Measurements from ENCODE around the gene PRKAG2. TPM values are rescaled to one million over a fixed set of nuclear protein-coding genes. Genes with fewer than 3 reads are reported as not detected.

Gene PRKAG2
- total RNA-seq, 4 donors from 2014 or later, result 25.1 to 57.8 (median 46.7) TPM

GRCh38 chr7:151754688-151755130, 122.2 kb downstream of the PRKAG2 start:
- Histone ChIP-seq H3K9me3 (no peaks in the 10 kb centered on the region), H3K27ac (peak overlapping the region; percentile 70 to 83 (median 76)), H3K27me3 (no peaks in the 10 kb centered on the region), H3K36me3 (no peaks in the 10 kb centered on the region), H3K4me1 (peaks cover 20 to 47% (median 24%) of the 10 kb centered on the region in 4 donors), H3K4me3 (no peak overlapping the region)
- no peak for DNase-seq
- in situ Hi-C loops (cut with MboI; ENCODE audit: low pct_ligation_motif_present in 1 of 4, low pct_unique_long_range_greater_than_20kb in 1 of 4, low sequenced_read_pairs in 3 of 4) (loop anchor here in 3 of 4 donors (25.0 kb wide), 1 partner anchor 392 kb away; no protein-coding TSS in a partner anchor), intact Hi-C loops (cut with DNase I; ENCODE audit: low total_unique reads) (no loop called here)
- 84% methylated on average over 17 of the region's 17 CpGs; no CpG with 5 or more reads in 1 of the 2 donors for WGBS, 2 donors (ENCODE audit: low coverage in 1 of 2)
- no peak for TF ChIP-seq POLR2AphosphoS5 (IDR thresholded peaks at IDR 0.05)
- TF ChIP-seq, protein P1, sequence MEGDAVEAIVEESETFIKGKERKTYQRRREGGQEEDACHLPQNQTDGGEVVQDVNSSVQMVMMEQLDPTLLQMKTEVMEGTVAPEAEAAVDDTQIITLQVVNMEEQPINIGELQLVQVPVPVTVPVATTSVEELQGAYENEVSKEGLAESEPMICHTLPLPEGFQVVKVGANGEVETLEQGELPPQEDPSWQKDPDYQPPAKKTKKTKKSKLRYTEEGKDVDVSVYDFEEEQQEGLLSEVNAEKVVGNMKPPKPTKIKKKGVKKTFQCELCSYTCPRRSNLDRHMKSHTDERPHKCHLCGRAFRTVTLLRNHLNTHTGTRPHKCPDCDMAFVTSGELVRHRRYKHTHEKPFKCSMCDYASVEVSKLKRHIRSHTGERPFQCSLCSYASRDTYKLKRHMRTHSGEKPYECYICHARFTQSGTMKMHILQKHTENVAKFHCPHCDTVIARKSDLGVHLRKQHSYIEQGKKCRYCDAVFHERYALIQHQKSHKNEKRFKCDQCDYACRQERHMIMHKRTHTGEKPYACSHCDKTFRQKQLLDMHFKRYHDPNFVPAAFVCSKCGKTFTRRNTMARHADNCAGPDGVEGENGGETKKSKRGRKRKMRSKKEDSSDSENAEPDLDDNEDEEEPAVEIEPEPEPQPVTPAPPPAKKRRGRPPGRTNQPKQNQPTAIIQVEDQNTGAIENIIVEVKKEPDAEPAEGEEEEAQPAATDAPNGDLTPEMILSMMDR (IDR thresholded peaks at IDR 0.05), result no peak
- TF ChIP-seq EP300 (IDR thresholded peaks at IDR 0.05; ENCODE audit: low read depth), result no peak
- TF ChIP-seq POLR2A (IDR thresholded peaks at IDR 0.05), result no peak

DNA sequence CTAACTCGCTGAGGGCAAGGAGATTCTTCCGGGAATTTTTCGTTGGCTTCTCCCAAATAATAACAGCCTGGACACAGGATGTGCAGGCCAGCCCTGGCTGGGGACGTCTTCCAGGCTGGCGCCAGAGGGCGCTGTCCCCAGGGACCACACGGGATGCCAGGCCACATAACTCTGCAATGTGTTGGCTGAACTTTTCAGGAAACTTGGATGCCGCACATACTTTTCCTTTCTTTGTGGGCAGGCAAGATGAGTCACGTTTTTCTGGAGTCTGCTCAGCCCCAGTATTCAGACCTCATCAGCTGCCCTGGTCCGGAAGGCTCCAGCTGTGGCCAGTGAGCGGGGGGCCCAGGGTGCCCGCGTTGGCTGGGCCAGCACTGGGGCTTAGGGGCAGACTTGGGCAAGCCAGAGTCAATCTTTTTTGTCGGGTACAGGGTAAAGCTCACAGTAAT, 122.7 kb downstream of the PRKAG2 start:
- Histone ChIP-seq H3K27ac (peak overlapping the region; percentile 70 to 83 (median 76)), H3K4me1 (peaks cover 20 to 47% (median 24%) of the 10 kb centered on the region in 4 donors), H3K36me3 (no peaks in the 10 kb centered on the region), H3K9me3 (no peaks in the 10 kb centered on the region), H3K27me3 (no peaks in the 10 kb centered on the region), H3K4me3 (no peak overlapping the region)
- DNase-seq, result peak; percentile 74
- TF ChIP-seq, protein P1 (IDR thresholded peaks at IDR 0.05), result peak; percentile 82 to 87 (median 84)
- TF ChIP-seq POLR2A (IDR thresholded peaks at IDR 0.05), result no peak
- TF ChIP-seq POLR2AphosphoS5 (IDR thresholded peaks at IDR 0.05), result peak; percentile 79 to 91 (median 87)
- in situ Hi-C loops (cut with MboI; ENCODE audit: low pct_ligation_motif_present in 1 of 4, low pct_unique_long_range_greater_than_20kb in 1 of 4, low sequenced_read_pairs in 3 of 4) (loop anchor here in 3 of 4 donors (25.0 kb wide), 1 partner anchor 392 kb away; no protein-coding TSS in a partner anchor), intact Hi-C loops (cut with DNase I; ENCODE audit: low total_unique reads) (no loop called here)
- WGBS, 2 donors (ENCODE audit: low coverage in 1 of 2), result 29% methylated on average over 13 of the region's 14 CpGs; no CpG with 5 or more reads in 1 of the 2 donors

DNA sequence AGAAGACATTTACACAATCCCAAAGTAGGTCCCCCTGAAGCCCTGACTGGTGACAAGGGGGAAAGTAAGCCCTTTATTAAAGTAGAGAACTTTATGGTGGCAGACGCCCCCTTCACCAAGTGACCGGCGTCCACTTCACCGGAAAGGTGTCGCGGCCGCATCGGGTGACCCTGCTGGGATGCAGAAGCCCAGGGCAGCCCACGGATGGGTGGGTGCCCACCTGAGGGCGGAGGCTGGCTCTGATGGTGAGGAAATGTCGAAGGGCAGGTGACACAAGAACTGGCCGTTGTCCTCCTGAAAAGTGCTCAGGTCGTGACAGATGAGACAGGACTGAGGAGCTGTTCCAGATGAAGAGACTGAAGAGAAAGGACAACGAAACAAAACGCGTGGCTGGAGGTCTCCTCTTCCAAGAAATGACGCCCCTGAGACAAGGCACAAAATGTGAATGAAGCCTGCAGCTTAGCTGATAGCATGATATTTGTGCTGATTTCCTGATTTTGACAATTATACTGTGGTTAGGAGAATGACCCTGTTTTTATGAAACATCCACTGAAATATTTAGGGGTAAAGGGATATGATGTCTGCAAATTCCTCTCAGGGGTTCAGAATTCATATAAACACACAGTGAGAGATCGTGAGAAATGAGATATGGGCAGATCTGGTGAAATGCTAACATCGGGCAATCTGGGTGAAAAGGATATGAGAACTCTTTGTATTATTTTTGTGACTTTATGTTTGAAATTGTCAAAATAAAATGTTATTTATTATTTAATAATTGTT, 123.9 kb downstream of the PRKAG2 start:
- peak overlapping the region; percentile 67 to 83 (median 76) for H3K27ac ChIP-seq
- in situ Hi-C loops (cut with MboI; ENCODE audit: low pct_ligation_motif_present in 1 of 4, low pct_unique_long_range_greater_than_20kb in 1 of 4, low sequenced_read_pairs in 3 of 4) (loop anchor here in 3 of 4 donors (25.0 kb wide), 1 partner anchor 391 kb away; no protein-coding TSS in a partner anchor), intact Hi-C loops (cut with DNase I; ENCODE audit: low total_unique reads) (no loop called here)
- DNase-seq, result no peak
- H3K36me3 ChIP-seq, result no peaks in the 10 kb centered on the region
- no peak for TF ChIP-seq POLR2A (IDR thresholded peaks at IDR 0.05)
- TF ChIP-seq, protein P1 (IDR thresholded peaks at IDR 0.05), result no peak
- TF ChIP-seq POLR2AphosphoS5 (IDR thresholded peaks at IDR 0.05), result no peak
- no peak for TF ChIP-seq EP300 (IDR thresholded peaks at IDR 0.05; ENCODE audit: low read depth)
- no peaks in the 10 kb centered on the region for H3K27me3 ChIP-seq
- no peak overlapping the region for H3K4me3 ChIP-seq
- no peaks in the 10 kb centered on the region for H3K9me3 ChIP-seq
- peaks cover 20 to 37% (median 22%) of the 10 kb centered on the region in 4 donors for H3K4me1 ChIP-seq
- WGBS, 2 donors (ENCODE audit: low coverage in 1 of 2), result 91 to 95% methylated on average over 8 to 19 of the region's 19 CpGs

DNA sequence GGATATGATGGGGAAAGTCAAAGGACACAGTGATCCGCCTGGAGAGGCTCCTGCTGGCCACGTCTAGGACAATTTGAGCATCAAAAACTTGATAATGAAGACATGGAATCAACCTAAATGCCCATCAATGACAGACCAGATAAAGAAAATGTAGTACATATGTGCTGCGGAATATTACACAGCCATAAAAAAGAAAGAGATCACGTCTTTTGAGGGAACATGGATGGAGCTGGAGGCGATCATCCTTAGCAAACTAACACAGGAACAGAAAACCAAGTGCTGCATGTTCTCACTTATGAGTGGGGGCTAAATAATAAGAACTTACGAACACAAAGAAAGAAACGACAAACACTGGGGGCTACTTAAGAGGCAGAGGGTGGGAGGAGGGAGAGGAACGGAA, 124.9 kb downstream of the PRKAG2 start:
- Histone ChIP-seq H3K4me1 (peaks cover 20 to 32% (median 22%) of the 10 kb centered on the region in 4 donors), H3K27ac (no peak overlapping the region), H3K27me3 (no peaks in the 10 kb centered on the region), H3K36me3 (no peaks in the 10 kb centered on the region), H3K9me3 (no peaks in the 10 kb centered on the region), H3K4me3 (no peak overlapping the region)
- TF ChIP-seq POLR2A (IDR thresholded peaks at IDR 0.05) (no peak), POLR2AphosphoS5 (IDR thresholded peaks at IDR 0.05) (no peak)
- DNase-seq, result no peak
- in situ Hi-C loops (cut with MboI; ENCODE audit: low pct_ligation_motif_present in 1 of 4, low pct_unique_long_range_greater_than_20kb in 1 of 4, low sequenced_read_pairs in 3 of 4), result loop anchor here in 3 of 4 donors (25.0 kb wide), 1 partner anchor 390 kb away; no protein-coding TSS in a partner anchor
- intact Hi-C loops (cut with DNase I; ENCODE audit: low total_unique reads), result no loop called here
- 93 to 95% methylated on average over 3 to 8 of the region's 8 CpGs for WGBS, 2 donors (ENCODE audit: low coverage in 1 of 2)

All from transverse colon (tissue), 4 donors.